ENCODE data around the gene PTP4A2.

- TF ChIP-seq POLR2A (IDR thresholded peaks at IDR 0.05) (no peak), CTCF (IDR thresholded peaks at IDR 0.05) (no peak), POLR2AphosphoS5 (IDR thresholded peaks at IDR 0.05) (no peak)
Measured at GRCh38 chr1:31981456-31981839, 43.3 kb upstream of the PTP4A2 start.

All from sigmoid colon (tissue), 4 donors.